GM20431 (cell line): ENCODE data around the gene EPB41L3.

Experiments used
- in situ Hi-C: fragments of 300-500 bp; cut with MseI, MboI; formaldehyde crosslinking; loops from one replicate; pipeline ENCODE4 v1.15.0; 2020; ENCODE audit warnings: low sequenced_read_pairs; ENCODE audit not compliant: unreplicated experiment

The EPB41L3 gene

DNA sequence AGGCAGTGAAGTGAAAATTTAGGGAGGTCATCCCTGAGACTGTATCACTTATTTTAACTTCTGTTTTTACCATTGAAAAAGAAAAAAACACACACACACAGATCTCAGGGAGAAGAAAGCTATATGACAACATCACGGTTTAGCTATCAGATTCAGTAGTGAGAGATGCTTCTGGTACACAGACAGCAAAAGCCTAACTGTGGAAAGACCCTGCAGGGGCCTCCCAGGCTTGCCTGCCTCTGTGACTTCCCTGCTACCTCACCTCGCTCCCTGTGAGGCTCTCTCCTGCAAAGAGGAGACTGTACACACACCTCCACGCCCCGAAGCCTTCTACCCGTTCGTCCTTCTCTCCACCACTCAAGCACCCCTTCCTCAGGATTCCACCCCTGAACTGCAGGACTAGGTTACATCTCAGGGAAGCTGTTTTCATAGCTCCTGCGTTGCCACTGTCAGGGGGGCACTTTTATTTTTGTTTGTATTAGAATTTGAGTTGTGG lies 86.3 kb downstream of the EPB41L3 start:
- in situ Hi-C loops: no loop called here

DNA sequence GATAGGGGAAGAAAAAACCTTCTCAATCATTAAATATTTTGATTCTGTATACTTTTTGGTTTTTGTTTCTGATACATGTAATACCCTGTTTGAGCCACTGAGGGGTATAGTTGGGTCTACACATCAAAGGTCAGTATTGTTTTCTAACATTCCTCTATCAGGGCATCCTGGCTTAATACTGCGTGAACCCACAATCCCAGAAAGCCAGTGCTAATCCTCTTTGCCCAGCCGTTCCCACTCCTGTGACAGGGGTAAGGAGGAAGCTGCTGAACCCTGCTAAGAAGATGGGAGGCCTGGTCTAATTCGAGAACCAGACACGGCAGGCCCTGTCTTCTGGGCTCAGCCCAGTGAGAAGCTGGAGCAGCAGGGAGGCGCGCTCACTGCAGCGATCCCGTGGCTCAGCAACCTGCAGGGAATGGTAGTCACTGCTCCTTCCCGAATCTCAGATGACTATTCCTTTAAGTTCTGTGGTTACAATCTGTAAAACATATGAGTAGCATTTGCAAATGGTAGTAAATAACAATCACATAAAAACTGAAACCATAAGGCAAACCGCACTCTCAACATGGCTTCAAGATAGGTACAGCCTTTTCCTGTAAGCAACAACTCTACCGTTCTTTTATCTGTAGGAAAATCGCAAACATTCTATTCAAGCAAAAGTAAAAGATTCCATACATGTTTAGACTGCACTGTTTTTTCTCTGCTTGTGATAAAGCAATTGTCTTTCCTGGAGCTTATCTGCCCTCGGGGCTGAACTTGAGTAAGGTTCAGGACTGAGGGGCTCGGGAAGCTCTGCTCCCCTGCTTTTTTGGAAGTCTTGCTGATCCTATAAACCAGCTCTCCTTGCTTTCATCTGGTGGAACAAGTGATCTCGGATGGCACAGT lies 87.0 kb downstream of the EPB41L3 start:
- in situ Hi-C loops: no loop called here

DNA sequence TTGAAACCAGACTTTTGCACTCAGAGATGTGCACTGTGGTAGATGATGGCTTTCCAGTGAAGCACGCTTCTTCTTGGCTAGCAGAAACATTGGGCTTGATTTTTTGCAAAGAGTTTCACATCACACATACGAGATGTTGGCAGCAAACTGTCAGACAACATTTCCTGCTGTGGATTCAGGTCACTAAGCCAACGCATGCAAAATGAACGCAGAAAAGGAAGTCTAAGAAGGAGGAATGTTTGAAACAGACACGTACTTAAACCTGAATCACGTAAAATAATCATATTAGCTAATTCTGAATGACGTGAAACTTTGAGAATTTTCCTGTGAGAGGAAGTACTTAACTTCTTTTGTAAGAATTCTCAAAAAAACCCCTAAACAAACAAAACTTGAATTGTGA lies 88.1 kb downstream of the EPB41L3 start:
- in situ Hi-C loops: no loop called here

DNA sequence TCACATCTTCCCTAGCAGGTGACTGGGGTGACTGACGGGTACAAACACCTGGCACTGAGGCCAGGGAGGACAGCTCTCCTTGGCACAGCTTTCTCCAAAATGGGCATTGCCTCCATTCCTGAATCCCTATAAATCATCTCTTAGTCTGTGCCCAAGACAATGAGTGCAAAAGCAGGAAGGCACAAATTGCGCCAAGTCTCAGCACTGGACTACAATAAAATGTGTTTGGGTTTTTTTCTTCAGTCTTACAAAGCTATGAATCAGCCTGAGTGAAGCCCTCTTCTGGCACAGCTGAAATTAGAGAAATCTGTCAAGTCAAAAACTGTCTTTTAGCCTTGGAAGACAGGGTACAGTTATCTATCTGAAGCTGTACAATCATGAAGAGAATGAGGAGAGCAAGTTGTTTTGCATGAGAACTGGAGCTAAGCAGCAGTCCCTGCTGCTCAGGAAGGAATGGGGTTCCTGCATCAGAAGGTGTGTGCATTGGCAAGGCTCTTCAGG lies 90.8 kb downstream of the EPB41L3 start:
- in situ Hi-C loops: no loop called here

DNA sequence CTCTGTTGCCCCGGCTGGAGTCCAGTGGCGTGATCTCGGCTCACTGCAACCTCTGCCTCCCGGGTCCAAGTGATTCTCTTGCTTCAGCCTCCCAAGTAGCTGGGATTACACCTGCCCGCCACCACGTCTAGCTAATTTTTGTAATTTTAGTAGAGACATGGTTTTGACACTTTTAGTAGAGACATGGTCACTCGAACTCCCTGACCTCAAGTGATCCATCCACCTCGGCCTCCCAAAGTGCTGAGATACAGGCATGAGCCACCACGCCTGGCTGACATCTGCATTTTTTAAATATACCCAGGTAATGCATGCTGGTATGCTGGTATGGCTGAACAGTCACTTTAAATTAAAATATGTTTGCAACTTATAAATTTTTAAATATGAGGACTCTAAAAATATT lies 91.9 kb downstream of the EPB41L3 start:
- in situ Hi-C loops: no loop called here

DNA sequence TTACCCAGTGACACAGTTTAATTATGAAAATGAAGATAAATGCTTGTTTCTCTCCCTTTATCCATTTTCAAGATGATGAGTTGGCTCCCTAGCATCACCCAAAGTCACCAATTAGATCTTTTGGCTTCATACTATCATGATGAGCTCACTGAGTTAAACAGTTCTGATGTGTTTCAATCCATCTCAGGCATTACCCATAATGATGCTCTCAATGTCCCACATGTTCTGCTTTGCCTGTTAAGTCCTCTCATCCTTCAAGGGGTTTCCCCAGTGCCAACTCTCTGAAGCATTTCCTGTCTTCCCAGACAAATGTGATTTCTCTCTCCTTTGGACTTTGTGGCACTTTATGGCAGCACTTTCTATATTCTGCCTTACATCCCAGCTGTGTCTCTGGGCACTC lies 92.6 kb downstream of the EPB41L3 start:
- in situ Hi-C loops: no loop called here

DNA sequence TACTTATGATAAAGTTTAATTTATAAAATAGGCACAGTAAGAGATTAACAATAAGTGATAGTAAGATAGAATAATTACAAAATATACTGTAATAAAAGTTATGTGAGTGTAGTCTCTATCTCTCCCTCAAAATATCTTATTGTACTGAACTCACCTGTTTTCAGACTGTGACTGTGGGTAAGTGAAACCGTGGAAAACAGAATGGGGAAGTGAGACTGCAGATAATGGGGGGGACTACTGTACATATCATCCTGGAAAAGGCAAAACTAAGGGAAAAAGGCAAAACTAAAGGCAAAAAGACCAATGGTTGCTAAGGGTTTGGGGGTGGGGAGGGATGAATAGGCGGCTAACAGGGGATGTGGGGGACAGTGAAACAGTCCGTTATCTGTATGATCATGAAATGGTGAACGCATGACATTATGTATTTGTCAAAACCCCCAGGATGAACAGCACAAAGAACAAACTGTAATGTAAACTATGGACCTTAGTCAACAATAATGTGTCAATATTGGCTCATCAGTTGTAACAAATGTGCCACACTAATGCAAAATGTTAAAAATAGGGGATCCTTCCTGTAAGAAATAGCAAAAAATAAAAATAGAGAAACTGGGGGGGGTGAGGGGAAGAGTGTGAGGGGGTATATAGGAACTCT lies 93.8 kb downstream of the EPB41L3 start:
- in situ Hi-C loops: no loop called here

DNA sequence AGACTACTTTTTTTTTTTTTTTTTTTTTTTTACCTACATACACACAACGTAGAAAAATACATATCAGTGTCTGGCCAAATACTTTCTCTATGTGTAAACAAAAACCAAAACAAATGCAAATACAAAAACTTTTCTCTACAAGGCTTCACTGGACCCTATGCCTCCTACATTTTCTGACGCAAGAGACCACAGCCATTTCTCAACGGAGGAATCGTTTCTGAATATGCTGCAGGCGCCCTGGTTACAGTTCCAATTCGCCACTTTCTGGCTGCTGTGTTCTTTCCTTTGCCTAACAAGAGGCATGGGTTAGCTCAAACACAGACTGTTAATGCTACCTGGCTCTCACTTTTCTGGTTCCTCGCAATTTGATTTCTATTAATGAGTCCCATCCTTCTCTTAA lies 96.4 kb downstream of the EPB41L3 start:
- in situ Hi-C loops: no loop called here

DNA sequence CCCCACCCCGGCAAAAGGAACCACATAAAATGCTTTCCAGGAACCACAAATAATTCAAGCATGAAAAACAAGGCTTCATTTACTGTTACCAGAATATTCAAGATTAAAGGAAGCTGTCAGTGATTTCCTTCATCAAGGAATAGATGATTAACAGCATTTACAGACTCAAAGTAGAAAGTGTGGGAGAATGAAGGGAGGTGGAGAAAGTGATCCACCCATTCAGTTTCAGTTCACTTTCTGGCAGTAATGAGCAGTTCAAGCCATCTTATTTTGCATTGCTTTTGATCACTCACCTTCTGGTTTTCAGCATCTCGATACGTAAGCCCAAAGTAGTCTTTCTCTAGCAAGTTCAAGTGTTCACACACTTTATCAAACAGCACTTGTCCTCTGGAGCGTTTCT lies 99.0 kb downstream of the EPB41L3 start:
- in situ Hi-C loops: no loop called here

DNA sequence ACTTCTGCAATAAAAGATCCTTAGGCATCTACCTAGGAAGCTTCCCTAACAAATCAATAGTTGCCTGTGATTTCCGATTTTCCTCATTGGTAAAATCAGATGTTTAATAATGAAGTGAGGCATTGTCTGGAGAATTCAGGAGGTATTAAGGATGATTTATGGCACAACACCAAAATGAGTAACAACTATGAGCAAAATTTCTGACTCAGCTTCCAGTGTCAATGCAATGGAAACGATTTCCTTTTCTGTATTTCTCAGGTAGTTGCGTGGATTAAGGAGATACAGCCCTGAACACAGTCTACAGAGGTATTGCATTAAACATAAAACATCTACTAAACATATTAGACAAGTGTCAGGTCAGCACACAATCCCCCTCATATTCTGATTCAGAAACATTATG lies 99.5 kb downstream of the EPB41L3 start:
- in situ Hi-C loops: no loop called here

DNA sequence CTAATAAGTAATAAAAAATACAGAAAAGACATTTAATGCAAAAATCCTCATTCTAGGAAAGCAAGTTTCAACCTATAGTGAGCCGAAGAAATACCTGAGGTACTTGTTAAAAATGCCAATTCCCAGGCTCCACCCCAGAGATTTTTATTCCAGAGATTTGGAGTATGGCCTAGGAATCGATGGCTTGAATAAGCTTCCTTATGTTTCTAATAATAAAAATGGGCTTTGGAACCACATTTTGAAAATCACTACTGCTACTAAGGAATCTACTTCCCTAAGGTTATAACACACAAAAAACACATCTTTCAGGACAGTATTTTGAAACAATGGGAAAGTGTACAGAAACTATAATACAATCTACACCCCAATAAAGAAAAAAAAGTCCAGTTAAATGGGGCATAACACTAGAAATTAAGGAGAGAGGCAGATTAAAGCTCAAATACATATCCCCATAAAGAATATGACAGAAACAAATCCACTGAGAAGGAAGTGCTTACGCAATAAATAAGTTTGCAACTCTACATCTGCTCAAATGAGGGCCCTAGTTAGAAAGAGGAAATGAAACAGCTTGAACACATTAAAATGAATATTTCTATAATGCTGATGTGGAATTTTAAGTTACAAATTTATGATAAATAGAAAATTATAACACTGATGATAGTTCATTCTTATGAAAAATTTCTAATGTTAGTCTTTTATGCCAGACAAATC lies 103.7 kb downstream of the EPB41L3 start:
- in situ Hi-C loops: no loop called here

DNA sequence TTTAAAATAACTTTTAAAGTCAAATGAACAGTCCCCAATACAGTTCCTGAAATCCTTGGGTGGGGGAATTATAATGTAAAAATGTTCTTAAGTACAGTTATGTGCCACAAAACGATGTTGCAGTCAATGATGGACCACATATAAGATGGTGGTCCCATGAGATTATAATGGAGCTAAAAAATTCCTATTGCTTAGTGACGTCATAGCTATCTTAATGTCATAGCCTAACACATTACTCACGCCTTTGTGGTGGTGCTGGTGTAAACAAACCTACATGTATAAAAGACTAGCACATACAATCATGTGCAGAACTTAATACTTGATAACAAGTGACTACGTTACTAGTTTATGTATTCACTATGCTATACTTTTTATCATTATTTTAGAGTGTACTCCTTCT lies 109.4 kb downstream of the EPB41L3 start:
- in situ Hi-C loops: no loop called here

DNA sequence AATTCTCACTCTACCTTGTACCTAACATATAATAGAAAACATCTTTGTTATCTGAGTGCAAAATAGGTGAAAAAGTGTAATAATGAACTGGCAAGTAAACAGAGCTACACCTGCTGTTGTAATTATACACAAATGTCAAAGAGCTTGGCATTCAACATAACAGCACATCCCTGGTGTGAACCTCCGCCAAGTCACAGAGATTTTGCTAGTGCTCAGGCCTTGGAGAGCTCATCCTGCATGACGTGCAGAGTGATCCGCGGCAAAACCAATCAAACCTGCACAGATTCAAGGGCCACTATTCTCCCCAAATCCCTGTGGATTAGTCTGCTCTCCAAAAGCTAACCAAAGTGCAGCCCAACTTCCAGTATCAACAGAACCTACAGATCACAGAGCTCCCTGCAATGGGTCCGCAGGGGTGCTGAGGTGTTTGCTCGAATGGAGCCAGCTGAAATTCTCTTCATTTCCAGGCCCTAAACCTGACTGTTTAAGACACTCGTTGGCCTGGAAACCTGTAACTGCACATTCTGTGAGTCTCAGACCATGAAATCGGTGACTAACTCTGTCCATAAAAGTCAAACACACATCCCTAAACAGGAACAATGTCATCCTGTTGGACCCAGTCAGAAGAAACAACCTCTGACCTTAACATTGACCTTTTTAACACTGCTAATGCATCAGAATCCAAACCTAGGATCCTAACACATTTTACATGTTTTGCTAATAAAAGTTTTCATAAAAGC lies 111.8 kb downstream of the EPB41L3 start:
- in situ Hi-C loops: no loop called here

DNA sequence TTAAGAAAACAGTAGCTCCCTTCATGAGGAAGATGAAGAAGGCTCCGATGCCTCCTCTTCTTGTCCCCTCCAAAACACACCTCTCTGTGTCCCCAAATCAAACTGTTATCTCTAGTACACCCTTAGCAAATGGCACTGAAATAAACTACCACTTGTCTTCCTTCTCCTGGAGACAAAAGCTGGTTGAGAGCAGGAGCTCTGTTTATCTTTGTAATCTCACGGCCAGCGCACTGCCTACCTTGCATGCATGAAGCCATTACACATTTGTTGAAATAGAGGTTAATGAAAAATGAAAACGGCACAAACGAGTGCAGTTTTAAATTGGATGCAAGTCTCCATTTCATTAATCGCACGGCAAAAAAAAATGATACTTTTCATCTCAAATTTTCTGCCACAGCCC lies 113.7 kb downstream of the EPB41L3 start:
- in situ Hi-C loops: no loop called here

DNA sequence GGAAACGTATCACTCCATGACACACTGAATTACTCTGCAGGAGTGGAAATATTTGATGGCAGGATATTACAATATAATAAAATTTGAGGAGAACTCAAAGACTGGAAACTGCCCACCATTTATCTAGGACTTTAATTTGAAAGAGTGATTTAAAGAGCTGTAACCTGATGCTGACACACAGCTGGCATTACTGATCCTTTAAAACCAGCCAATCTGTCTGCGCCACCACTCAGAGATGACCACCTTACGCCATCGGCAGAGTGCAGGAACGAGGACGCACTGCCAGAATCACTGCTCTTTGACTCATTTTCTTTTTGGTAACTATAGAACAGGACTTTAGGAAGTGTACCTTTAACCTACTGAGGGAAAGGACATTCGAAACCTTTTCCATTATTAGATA lies 114.1 kb downstream of the EPB41L3 start:
- in situ Hi-C loops: no loop called here

DNA sequence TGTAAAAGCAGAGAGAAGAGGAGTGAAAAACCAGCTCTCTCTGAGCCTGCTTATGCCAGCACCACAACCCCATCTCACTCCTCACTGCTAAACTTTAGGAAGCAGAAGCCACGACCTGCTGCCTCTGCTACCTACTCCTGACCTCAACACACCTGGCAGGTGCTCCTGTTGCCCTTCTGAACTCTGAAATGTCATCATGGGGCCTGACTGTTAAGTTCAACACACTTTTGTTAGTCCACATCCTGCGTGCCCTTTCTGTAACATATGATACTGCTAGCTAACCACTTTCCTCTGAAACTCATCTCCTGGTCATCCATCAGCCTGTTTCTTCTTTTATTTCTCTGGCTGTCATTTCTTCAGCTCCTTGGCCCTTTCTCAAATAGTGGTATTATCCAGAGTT lies 118.1 kb downstream of the EPB41L3 start:
- in situ Hi-C loops: no loop called here

DNA sequence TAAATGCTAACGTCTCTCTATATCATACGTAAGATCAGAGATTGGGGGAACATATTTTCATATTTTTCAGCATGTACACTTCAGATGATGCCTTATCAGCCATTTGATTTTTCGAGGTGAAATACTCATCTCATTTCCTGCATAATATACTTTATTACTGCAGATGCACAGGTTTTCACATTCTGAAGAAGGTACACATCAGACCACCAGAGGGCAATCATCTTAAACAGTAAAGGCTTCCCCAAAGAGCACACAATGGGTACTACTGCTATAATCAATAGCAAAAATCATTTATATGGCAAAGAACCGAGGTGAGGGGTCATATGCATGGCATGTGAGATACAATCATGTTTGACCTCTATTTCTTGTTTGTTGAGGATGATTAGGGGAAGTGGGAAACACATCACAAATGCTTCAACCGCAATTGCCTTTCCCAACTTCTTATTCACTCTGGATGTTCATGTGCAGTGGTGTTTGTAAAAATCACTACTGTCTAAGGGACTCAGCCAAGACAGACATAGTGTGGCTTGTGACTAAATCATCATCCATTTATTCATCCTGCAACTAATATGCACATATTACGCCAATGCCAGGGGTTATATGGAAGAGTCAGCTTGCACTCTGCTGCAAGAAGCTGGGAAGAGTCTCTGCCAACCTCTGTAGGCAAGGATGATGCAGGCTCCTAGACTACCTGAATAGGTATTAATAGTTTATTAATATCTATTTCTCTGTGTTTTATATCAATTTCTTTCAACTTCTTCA lies 118.7 kb downstream of the EPB41L3 start:
- in situ Hi-C loops: no loop called here

DNA sequence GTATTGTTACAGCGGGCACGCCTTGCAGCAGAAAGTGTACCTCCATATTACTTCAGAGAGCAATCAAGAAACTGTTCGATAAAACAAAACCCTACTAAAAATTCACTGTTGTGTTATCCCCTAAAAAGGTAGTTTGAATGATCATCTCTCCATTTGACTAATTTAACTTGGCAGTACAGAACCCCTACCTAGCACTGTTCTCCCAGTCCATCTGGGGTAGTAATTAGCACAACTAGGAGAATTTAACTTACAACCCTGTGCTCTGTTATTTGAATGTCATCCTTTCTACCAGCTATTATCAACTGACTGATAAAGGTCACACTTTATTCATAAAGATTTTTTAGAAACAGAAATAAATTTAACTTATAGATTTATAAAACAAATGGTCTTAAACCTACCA lies 121.2 kb downstream of the EPB41L3 start:
- in situ Hi-C loops: no loop called here

DNA sequence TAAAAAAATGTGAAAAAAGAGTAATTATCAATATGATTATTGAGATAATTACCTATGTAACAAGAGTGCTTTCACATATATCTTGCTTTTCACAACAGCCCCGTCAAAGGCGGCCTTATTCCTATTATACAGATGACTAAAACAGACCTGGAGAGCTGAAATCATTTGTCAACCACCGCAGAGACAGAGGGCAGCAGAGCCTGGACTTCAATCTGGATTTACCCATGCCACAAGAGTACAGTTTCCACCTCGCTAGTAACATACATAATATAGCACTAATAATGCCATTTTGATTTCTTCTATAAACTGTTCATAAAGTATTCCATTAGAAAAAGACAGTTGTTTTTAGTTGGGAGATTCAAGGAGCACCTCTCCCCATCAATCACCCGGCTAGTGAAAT lies 121.8 kb downstream of the EPB41L3 start:
- in situ Hi-C loops: no loop called here
